Measurements from ENCODE around the gene MED8. TPM values are rescaled to one million over a fixed set of nuclear protein-coding genes. Genes with fewer than 3 reads are reported as not detected.

Gene MED8
- total RNA-seq, 1 donor from 2014 or later = 83.2 TPM

DNA sequence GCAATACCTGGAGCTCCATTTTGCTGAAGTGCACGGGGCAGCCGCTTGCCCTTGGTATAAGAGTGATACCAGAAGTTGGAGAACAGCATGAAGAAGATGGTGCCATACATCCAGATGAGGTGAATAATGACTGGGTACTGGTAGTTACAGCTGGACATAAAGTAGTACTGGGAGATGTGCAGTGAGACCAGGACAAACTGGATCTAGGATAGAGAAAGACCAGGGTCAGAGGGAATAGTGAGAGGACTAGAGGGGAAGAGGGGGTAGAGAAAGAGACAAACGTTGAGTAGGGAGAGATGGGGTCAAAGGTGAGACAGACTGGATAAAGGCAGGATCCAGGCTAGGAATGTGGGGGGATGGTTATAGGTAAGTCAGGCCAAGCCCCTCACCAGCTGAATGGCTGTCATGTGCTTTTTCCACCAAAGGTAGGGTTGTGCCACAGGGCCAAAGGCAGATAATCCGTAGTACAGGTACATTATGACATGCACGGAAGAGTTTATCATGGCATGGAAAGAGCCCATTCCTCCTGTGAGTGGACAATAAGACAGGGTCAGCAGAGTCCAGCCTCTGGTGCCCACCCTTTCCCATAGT, 25.6 kb downstream of the MED8 start:
- Histone ChIP-seq H3K27me3 (ENCODE audit: control insufficient read depth, insufficient read depth, low read length) (no peaks in the 10 kb centered on the region), H3K36me3 (ENCODE audit: control insufficient read depth, insufficient read depth, low read length) (peaks cover 30% of the 10 kb centered on the region), H3K4me3 (ENCODE audit: low read depth, low read length) (no peak overlapping the region)
- DNase-seq (ENCODE audit: low read depth) = no peak
- FAIRE-seq = no peak
- TF ChIP-seq, protein P1, sequence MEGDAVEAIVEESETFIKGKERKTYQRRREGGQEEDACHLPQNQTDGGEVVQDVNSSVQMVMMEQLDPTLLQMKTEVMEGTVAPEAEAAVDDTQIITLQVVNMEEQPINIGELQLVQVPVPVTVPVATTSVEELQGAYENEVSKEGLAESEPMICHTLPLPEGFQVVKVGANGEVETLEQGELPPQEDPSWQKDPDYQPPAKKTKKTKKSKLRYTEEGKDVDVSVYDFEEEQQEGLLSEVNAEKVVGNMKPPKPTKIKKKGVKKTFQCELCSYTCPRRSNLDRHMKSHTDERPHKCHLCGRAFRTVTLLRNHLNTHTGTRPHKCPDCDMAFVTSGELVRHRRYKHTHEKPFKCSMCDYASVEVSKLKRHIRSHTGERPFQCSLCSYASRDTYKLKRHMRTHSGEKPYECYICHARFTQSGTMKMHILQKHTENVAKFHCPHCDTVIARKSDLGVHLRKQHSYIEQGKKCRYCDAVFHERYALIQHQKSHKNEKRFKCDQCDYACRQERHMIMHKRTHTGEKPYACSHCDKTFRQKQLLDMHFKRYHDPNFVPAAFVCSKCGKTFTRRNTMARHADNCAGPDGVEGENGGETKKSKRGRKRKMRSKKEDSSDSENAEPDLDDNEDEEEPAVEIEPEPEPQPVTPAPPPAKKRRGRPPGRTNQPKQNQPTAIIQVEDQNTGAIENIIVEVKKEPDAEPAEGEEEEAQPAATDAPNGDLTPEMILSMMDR (IDR thresholded peaks at IDR 0.05; ENCODE audit: insufficient read depth, low read length, severe bottlenecking) = no peak

DNA sequence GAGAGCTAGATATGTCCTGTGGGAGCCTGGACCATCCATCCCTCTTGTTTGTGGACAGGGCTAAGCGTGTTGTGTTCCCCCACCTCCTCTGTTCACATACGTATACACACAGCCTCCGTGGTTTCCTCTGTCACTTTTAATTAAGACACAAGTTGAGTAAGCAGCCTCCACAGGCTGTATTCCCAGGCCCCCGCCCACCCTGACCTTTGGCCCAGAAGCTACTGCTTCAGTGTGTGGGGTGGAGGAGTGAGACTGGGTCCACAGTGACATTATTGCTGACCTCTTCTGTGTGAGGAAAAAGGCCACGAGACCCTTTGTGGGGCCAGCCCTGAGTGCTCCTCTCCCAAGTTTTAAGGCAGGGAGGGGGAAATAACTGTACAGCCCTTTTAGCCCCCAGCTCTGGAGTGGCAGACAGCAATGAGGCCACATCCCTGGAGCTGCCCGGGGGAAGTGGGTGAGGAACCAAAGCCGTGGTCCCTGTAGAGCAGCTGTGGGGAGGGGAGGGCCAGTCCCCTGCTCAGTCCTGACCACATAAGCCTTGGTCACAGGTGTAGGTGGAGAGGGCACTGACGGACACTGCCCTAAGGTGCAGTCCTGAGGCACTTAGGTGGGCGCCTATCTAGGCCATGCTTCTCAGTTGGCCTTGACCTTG, 26.2 kb downstream of the MED8 start:
- no peaks in the 10 kb centered on the region for H3K27me3 ChIP-seq (ENCODE audit: control insufficient read depth, insufficient read depth, low read length)
- H3K4me3 ChIP-seq (ENCODE audit: low read depth, low read length) = no peak overlapping the region
- TF ChIP-seq, protein P1 (IDR thresholded peaks at IDR 0.05; ENCODE audit: insufficient read depth, low read length, severe bottlenecking) = no peak
- DNase-seq (ENCODE audit: low read depth) (no peak), FAIRE-seq (no peak)
- peaks cover 30% of the 10 kb centered on the region for H3K36me3 ChIP-seq (ENCODE audit: control insufficient read depth, insufficient read depth, low read length)

DNA sequence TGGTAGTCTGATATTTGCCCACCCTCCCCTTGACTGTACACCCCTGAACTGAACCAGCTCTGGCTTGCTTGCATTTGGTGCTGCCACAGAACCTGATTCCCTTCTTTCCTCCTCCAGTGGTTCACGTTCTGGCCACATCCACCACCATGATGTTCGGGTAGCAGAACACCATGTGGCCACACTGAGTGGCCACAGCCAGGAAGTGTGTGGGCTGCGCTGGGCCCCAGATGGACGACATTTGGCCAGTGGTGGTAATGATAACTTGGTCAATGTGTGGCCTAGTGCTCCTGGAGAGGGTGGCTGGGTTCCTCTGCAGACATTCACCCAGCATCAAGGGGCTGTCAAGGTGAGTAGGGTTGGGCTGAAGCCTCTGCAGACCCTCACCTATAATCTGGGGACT, 29.0 kb downstream of the MED8 start:
- Histone ChIP-seq H3K4me3 (ENCODE audit: low read depth, low read length) (no peak overlapping the region), H3K36me3 (ENCODE audit: control insufficient read depth, insufficient read depth, low read length) (peaks cover 29% of the 10 kb centered on the region), H3K27me3 (ENCODE audit: control insufficient read depth, insufficient read depth, low read length) (no peaks in the 10 kb centered on the region)
- DNase-seq (ENCODE audit: low read depth) (no peak), FAIRE-seq (no peak)
- TF ChIP-seq, protein P1 (IDR thresholded peaks at IDR 0.05; ENCODE audit: insufficient read depth, low read length, severe bottlenecking) = no peak

DNA sequence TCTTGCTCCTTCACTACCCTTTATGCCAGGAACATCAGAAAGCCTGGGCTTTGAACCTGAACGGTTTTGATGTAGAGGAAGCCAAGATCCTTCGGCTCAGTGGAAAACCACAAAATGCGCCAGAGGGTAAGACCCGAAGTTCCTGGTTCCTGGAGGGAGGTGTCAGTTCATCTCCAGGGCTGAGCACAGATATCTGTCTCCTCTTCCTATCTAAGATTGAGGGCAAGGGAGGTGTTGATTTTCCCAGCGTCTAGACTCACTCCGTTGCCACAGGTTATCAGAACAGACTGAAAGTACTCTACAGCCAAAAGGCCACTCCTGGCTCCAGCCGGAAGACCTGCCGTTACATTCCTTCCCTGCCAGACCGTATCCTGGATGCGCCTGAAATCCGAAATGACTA, 29.9 kb downstream of the MED8 start:
- H3K4me3 ChIP-seq (ENCODE audit: low read depth, low read length) = peak overlapping the region; percentile 67
- no peak for FAIRE-seq
- H3K27me3 ChIP-seq (ENCODE audit: control insufficient read depth, insufficient read depth, low read length) = no peaks in the 10 kb centered on the region
- TF ChIP-seq, protein P1 (IDR thresholded peaks at IDR 0.05; ENCODE audit: insufficient read depth, low read length, severe bottlenecking) = no peak
- H3K36me3 ChIP-seq (ENCODE audit: control insufficient read depth, insufficient read depth, low read length) = peaks cover 20% of the 10 kb centered on the region
- DNase-seq (ENCODE audit: low read depth) = no peak

DNA sequence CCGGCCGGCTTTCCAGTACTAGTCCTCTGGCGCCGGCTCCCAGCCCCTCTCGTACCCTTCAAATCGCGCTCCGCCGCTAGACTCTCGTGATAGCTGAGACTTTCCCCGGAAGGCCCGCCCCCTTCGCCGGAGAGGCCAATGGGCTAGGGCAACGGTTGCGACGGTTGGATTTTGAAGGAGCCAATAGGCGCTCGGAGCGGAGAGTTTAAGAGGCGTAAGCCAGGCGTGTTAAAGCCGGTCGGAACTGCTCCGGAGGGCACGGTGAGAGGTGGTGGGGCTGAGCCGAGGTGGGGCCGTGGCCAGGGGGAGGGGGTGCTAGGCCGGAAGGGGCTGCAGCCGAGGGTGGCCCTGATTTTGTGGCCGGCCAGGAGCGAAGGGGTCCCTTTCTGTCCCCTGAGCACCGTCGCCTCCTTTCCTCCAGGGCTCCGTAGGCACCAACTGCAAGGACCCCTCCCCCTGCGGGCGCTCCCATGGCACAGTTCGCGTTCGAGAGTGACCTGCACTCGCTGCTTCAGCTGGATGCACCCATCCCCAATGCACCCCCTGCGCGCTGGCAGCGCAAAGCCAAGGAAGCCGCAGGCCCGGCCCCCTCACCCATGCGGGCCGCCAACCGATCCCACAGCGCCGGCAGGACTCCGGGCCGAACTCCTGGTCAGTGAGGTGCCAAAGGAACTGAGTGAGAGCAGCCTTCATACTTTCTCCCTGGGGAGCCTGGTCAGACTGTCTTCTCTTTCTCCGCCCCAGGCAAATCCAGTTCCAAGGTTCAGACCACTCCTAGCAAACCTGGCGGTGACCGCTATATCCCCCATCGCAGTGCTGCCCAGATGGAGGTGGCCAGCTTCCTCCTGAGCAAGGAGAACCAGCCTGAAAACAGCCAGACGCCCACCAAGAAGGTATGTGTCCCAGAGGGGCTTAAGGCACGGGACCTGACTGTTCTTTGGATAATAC, 30.6 kb downstream of the MED8 start, which contains the start of gene CDC20:
Gene CDC20 (plus strand): TSS at position 236 of the 948 bp plus-strand sequence. CDS start 235 bp downstream, at position 471.
- Histone ChIP-seq H3K27me3 (ENCODE audit: control insufficient read depth, insufficient read depth, low read length) (no peaks in the 10 kb centered on the region), H3K36me3 (ENCODE audit: control insufficient read depth, insufficient read depth, low read length) (peaks cover 13% of the 10 kb centered on the region), H3K4me3 (ENCODE audit: low read depth, low read length) (peak within 1 kb of the TSS; percentile 67)
- TF ChIP-seq, protein P1 (IDR thresholded peaks at IDR 0.05; ENCODE audit: insufficient read depth, low read length, severe bottlenecking) = no peak
- DNase-seq (ENCODE audit: low read depth) = peak; percentile 92
- no peak for FAIRE-seq
